ENCODE data around the gene DCC. TPM values are rescaled to one million over a fixed set of nuclear protein-coding genes. Genes with fewer than 3 reads are reported as not detected.

Gene DCC
- total RNA-seq, 3 donors from 2014 or later: under 0.01 to 1.6 (median 0.15) TPM

GRCh38 chr18:53225567-53226325, 885.7 kb downstream of the DCC start:
- no peaks in the 10 kb centered on the region for H3K4me1 ChIP-seq
- no peak overlapping the region for H3K27ac ChIP-seq
- no peak for TF ChIP-seq POLR2A (IDR thresholded peaks at IDR 0.05)
- no peak for TF ChIP-seq CTCF (IDR thresholded peaks at IDR 0.05)
- TF ChIP-seq POLR2AphosphoS5 (IDR thresholded peaks at IDR 0.05): no peak
- H3K36me3 ChIP-seq: no peaks in the 10 kb centered on the region
- intact Hi-C loops (cut with DNase I; ENCODE audit: low total_unique reads): no loop called here
- H3K9me3 ChIP-seq: no peaks in the 10 kb centered on the region
- H3K27me3 ChIP-seq: no peaks in the 10 kb centered on the region
- no peak overlapping the region for H3K4me3 ChIP-seq
- DNase-seq (ENCODE audit: low spot score in 2 of 2): no peak

GRCh38 chr18:53234610-53235009, 894.6 kb downstream of the DCC start:
- Histone ChIP-seq H3K4me3 (no peak overlapping the region), H3K4me1 (no peaks in the 10 kb centered on the region), H3K36me3 (no peaks in the 10 kb centered on the region), H3K27ac (no peak overlapping the region), H3K9me3 (no peaks in the 10 kb centered on the region), H3K27me3 (no peaks in the 10 kb centered on the region)
- TF ChIP-seq POLR2A (IDR thresholded peaks at IDR 0.05): no peak
- no peak for TF ChIP-seq POLR2AphosphoS5 (IDR thresholded peaks at IDR 0.05)
- TF ChIP-seq CTCF (IDR thresholded peaks at IDR 0.05): no peak
- intact Hi-C loops (cut with DNase I; ENCODE audit: low total_unique reads): no loop called here
- DNase-seq (ENCODE audit: low spot score in 2 of 2): no peak

GRCh38 chr18:53241161-53241560, 901.2 kb downstream of the DCC start:
- no peak for TF ChIP-seq POLR2AphosphoS5 (IDR thresholded peaks at IDR 0.05)
- no peak for TF ChIP-seq POLR2A (IDR thresholded peaks at IDR 0.05)
- TF ChIP-seq CTCF (IDR thresholded peaks at IDR 0.05): no peak
- intact Hi-C loops (cut with DNase I; ENCODE audit: low total_unique reads): no loop called here
- Histone ChIP-seq H3K9me3 (peaks cover 0 to 9% of the 10 kb centered on the region in 2 donors), H3K4me1 (no peaks in the 10 kb centered on the region), H3K4me3 (no peak overlapping the region), H3K27me3 (no peaks in the 10 kb centered on the region), H3K27ac (no peak overlapping the region), H3K36me3 (no peaks in the 10 kb centered on the region)
- no peak for DNase-seq (ENCODE audit: low spot score in 2 of 2)

GRCh38 chr18:53253789-53254188, 913.8 kb downstream of the DCC start:
- H3K27ac ChIP-seq: no peak overlapping the region
- H3K27me3 ChIP-seq: no peaks in the 10 kb centered on the region
- TF ChIP-seq CTCF (IDR thresholded peaks at IDR 0.05) (no peak), POLR2A (IDR thresholded peaks at IDR 0.05) (no peak), POLR2AphosphoS5 (IDR thresholded peaks at IDR 0.05) (no peak)
- H3K9me3 ChIP-seq: no peaks in the 10 kb centered on the region
- no peak overlapping the region for H3K4me3 ChIP-seq
- DNase-seq (ENCODE audit: low spot score in 2 of 2): no peak
- intact Hi-C loops (cut with DNase I; ENCODE audit: low total_unique reads): no loop called here
- H3K36me3 ChIP-seq: no peaks in the 10 kb centered on the region
- H3K4me1 ChIP-seq: no peaks in the 10 kb centered on the region

- Histone ChIP-seq H3K27me3 (no peaks in the 10 kb centered on the region), H3K36me3 (no peaks in the 10 kb centered on the region), H3K9me3 (no peaks in the 10 kb centered on the region), H3K4me1 (no peaks in the 10 kb centered on the region), H3K27ac (no peak overlapping the region), H3K4me3 (no peak overlapping the region)
- intact Hi-C loops (cut with DNase I; ENCODE audit: low total_unique reads): no loop called here
- DNase-seq (ENCODE audit: low spot score in 2 of 2): no peak
- TF ChIP-seq CTCF (IDR thresholded peaks at IDR 0.05) (no peak), POLR2AphosphoS5 (IDR thresholded peaks at IDR 0.05) (no peak), POLR2A (IDR thresholded peaks at IDR 0.05) (no peak)
Measured at GRCh38 chr18:53254265-53254664, 914.3 kb downstream of the DCC start.
